ENCODE results near the gene ZNF274. TPM values are rescaled to one million over a fixed set of nuclear protein-coding genes. Genes with fewer than 3 reads are reported as not detected.

ZNF274 gene
- total and polyA plus RNA-seq, 9 of the 15 experiments (the other 6 are each of a cell fraction or from before 2014, with no cell fraction given) = 5.2 to 37.0 (median 28.1) TPM

DNA sequence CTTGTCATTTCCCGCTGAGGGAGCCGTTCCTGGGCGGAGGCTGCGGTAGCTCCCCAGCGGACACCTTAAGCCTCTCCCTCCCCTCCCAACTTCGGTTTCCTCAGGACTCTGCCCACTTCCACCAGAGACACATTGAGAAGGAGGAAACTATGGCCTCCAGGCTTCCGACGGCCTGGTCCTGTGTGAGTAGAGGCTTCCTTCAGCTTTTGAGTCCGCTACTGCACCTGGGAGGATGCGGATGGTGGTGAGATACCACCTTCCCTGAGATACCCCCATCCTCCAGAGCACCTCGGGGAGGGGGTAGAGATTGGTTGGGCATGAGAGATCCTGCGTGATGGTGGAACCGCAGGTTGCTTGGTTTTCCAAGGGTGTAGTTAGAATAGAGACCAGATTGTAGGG is 955 bp downstream of the ZNF274 start (continued):
- TF ChIP-seq RFX1 (IDR thresholded peaks at IDR 0.05) = no peak
- no peak for TF ChIP-seq ZNF830 (CRISPR knock-in tag; IDR thresholded peaks at IDR 0.05)
- TF ChIP-seq ZFPM2 (CRISPR knock-in tag; IDR thresholded peaks at IDR 0.05) = no peak
- TF ChIP-seq ZNF263 (CRISPR knock-in tag; IDR thresholded peaks at IDR 0.05; ENCODE audit: borderline replicate concordance) = peak; percentile 9; the same call in 1 of the 2 replicates
- peak; percentile 10; the same call in 1 of the 2 replicates for TF ChIP-seq PRMT5 (CRISPR knock-in tag; IDR thresholded peaks at IDR 0.05)
- TF ChIP-seq HMG20B (CRISPR knock-in tag; IDR thresholded peaks at IDR 0.05) = no peak
- TF ChIP-seq TGIF2 (CRISPR knock-in tag; IDR thresholded peaks at IDR 0.05) = no peak
- TF ChIP-seq FOXA3 (CRISPR knock-in tag; conservative IDR thresholded peaks at IDR 0.05 in 1 of 2, IDR thresholded peaks at IDR 0.05 in 1 of 2) = no peak
- TF ChIP-seq, protein P1, sequence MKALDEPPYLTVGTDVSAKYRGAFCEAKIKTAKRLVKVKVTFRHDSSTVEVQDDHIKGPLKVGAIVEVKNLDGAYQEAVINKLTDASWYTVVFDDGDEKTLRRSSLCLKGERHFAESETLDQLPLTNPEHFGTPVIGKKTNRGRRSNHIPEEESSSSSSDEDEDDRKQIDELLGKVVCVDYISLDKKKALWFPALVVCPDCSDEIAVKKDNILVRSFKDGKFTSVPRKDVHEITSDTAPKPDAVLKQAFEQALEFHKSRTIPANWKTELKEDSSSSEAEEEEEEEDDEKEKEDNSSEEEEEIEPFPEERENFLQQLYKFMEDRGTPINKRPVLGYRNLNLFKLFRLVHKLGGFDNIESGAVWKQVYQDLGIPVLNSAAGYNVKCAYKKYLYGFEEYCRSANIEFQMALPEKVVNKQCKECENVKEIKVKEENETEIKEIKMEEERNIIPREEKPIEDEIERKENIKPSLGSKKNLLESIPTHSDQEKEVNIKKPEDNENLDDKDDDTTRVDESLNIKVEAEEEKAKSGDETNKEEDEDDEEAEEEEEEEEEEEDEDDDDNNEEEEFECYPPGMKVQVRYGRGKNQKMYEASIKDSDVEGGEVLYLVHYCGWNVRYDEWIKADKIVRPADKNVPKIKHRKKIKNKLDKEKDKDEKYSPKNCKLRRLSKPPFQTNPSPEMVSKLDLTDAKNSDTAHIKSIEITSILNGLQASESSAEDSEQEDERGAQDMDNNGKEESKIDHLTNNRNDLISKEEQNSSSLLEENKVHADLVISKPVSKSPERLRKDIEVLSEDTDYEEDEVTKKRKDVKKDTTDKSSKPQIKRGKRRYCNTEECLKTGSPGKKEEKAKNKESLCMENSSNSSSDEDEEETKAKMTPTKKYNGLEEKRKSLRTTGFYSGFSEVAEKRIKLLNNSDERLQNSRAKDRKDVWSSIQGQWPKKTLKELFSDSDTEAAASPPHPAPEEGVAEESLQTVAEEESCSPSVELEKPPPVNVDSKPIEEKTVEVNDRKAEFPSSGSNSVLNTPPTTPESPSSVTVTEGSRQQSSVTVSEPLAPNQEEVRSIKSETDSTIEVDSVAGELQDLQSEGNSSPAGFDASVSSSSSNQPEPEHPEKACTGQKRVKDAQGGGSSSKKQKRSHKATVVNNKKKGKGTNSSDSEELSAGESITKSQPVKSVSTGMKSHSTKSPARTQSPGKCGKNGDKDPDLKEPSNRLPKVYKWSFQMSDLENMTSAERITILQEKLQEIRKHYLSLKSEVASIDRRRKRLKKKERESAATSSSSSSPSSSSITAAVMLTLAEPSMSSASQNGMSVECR (CRISPR knock-in tag; IDR thresholded peaks at IDR 0.05) = no peak
- no peak for TF ChIP-seq RBM39 (optimal IDR thresholded peaks at IDR 0.05; ENCODE audit: low read depth, low read length)
- no peak for TF ChIP-seq MEF2D (tag; conservative IDR thresholded peaks at IDR 0.05; ENCODE audit: low read depth)
- peak; percentile 67 for TF ChIP-seq FOSL1 (tag; conservative IDR thresholded peaks at IDR 0.05)
- no peak for TF ChIP-seq ZNF316 (IDR thresholded peaks at IDR 0.05)
- no peak for TF ChIP-seq CHD1 (IDR thresholded peaks at IDR 0.05; ENCODE audit: low read length)
- no peak for TF ChIP-seq ELF4 (CRISPR knock-in tag; IDR thresholded peaks at IDR 0.05)
- TF ChIP-seq, protein P2, sequence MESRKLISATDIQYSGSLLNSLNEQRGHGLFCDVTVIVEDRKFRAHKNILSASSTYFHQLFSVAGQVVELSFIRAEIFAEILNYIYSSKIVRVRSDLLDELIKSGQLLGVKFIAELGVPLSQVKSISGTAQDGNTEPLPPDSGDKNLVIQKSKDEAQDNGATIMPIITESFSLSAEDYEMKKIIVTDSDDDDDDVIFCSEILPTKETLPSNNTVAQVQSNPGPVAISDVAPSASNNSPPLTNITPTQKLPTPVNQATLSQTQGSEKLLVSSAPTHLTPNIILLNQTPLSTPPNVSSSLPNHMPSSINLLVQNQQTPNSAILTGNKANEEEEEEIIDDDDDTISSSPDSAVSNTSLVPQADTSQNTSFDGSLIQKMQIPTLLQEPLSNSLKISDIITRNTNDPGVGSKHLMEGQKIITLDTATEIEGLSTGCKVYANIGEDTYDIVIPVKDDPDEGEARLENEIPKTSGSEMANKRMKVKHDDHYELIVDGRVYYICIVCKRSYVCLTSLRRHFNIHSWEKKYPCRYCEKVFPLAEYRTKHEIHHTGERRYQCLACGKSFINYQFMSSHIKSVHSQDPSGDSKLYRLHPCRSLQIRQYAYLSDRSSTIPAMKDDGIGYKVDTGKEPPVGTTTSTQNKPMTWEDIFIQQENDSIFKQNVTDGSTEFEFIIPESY (CRISPR knock-in tag; IDR thresholded peaks at IDR 0.05) = peak; percentile 63
- TF ChIP-seq TCFL5 (CRISPR knock-in tag; conservative IDR thresholded peaks at IDR 0.05) = no peak
- TF ChIP-seq TRIM24 (IDR thresholded peaks at IDR 0.05) = 0 out of 4 replicates have a peak, but pooled peaks of 1 of the 2 experiments have one; percentile 30
- no peak for TF ChIP-seq ZBTB43 (CRISPR knock-in tag; IDR thresholded peaks at IDR 0.05)
- TF ChIP-seq ELK1 (CRISPR knock-in tag; IDR thresholded peaks at IDR 0.05) = no peak
- no peak for TF ChIP-seq RBM14 (IDR thresholded peaks at IDR 0.05; ENCODE audit: borderline replicate concordance, insufficient read depth, low read depth, low read length)
